OCI-LY3 (cell line): Measurements from ENCODE around the gene SIAH3.

Source experiments
- CTCF ChIP-seq: fragments of 200-600, 300-600 bp; sonication (generic); IDR thresholded peaks from 2 replicates; pipeline ENCODE4 v1.5.1; 2014; ENCODE audit warnings: antibody characterized with exemption, low read length, low read depth
- EZH2phosphoT487 ChIP-seq: fragments of 200-600 bp; shearing (Covaris generic); IDR thresholded peaks from 2 replicates; pipeline ENCODE4 v1.6.1; 2018; ENCODE audit warnings: antibody characterized with exemption, mixed run types, low read depth

DNA sequence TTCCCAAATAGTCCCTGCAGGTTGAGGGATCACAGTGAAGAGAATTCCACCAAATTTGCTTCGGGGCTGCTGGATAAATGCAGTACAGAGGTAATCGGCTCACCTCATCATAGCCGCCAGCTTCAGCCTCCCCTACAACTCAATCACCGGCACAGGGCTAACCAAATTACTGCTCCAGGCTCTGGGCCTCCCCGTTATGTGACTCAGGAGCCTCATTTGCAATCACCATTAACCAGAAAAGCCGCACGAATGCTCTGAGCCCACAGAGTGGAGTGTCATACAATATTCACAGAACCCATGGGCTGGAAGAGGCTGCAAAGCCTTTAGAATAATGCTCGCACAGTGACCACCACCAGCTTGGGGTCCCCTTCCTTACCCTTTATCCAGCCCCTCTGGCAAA is 4.9 kb downstream of the SIAH3 start:
- TF ChIP-seq EZH2phosphoT487 (no peak), CTCF (no peak)
